Measurements from ENCODE around the gene LYPD3.
"Not testable (repeated sequence)": the region's sequence is repeated elsewhere in the genome, so short reads cannot be mapped to it uniquely, and the experiment has no call there.

LYPD3 gene

GRCh38 chr19:43461303-43461702 lies 4.1 kb downstream of the LYPD3 start:
- no peak for DNase-seq (ENCODE audit: low read depth in 2 of 2)

- DNase-seq (ENCODE audit: low read depth in 2 of 2), result no peak
These were observed 4.9 kb downstream of the LYPD3 start for GRCh38 chr19:43460362-43461016.

- no peak for DNase-seq (ENCODE audit: low read depth in 2 of 2)
These were observed 7.6 kb downstream of the LYPD3 start for GRCh38 chr19:43457809-43458208.

- DNase-seq (ENCODE audit: low read depth in 2 of 2), result no peak
These were observed 9.9 kb downstream of the LYPD3 start for GRCh38 chr19:43455321-43456113.

- DNase-seq (ENCODE audit: low read depth in 2 of 2), result no peak
These were observed 11.4 kb downstream of the LYPD3 start for GRCh38 chr19:43454031-43454430.

- DNase-seq (ENCODE audit: low read depth in 2 of 2), result no peak
These were observed 12.8 kb downstream of the LYPD3 start for GRCh38 chr19:43452582-43452981.

GRCh38 chr19:43450545-43450997 lies 14.8 kb downstream of the LYPD3 start:
- no peak for DNase-seq (ENCODE audit: low read depth in 2 of 2)

GRCh38 chr19:43447655-43448054 lies 17.8 kb downstream of the LYPD3 start:
- no peak for DNase-seq (ENCODE audit: low read depth in 2 of 2)

GRCh38 chr19:43446746-43447489 lies 18.5 kb downstream of the LYPD3 start:
- DNase-seq (ENCODE audit: low read depth in 2 of 2), result peak; percentile 59 to 62

GRCh38 chr19:43445426-43445825 lies 20.0 kb downstream of the LYPD3 start:
- no peak for DNase-seq (ENCODE audit: low read depth in 2 of 2)

GRCh38 chr19:43444531-43445287 lies 20.7 kb downstream of the LYPD3 start:
- DNase-seq (ENCODE audit: low read depth in 2 of 2), result no peak

GRCh38 chr19:43444091-43444490 lies 21.3 kb downstream of the LYPD3 start:
- not testable (repeated sequence) for DNase-seq (ENCODE audit: low read depth in 2 of 2)

GRCh38 chr19:43441716-43442115 lies 23.7 kb downstream of the LYPD3 start:
- DNase-seq (ENCODE audit: low read depth in 2 of 2), result no peak

GRCh38 chr19:43439709-43440063 lies 25.7 kb downstream of the LYPD3 start:
- DNase-seq (ENCODE audit: low read depth in 2 of 2), result no peak

- DNase-seq (ENCODE audit: low read depth in 2 of 2), result peak in 1 of 2 donors; percentile 11
These were observed 26.2 kb downstream of the LYPD3 start for GRCh38 chr19:43439032-43439708.

- no peak for DNase-seq (ENCODE audit: low read depth in 2 of 2)
These were observed 26.9 kb downstream of the LYPD3 start for GRCh38 chr19:43438291-43439031.

GRCh38 chr19:43437712-43438111 lies 27.7 kb downstream of the LYPD3 start:
- DNase-seq (ENCODE audit: low read depth in 2 of 2), result no peak

- not testable (repeated sequence) for DNase-seq (ENCODE audit: low read depth in 2 of 2)
These were observed 28.1 kb downstream of the LYPD3 start for GRCh38 chr19:43437284-43437683.

GRCh38 chr19:43435775-43436174 lies 29.6 kb downstream of the LYPD3 start:
- DNase-seq (ENCODE audit: low read depth in 2 of 2), result no peak

- no peak for DNase-seq (ENCODE audit: low read depth in 2 of 2)
These were observed 31.7 kb downstream of the LYPD3 start for GRCh38 chr19:43433689-43434088.

- no peak for DNase-seq (ENCODE audit: low read depth in 2 of 2)
These were observed 32.1 kb downstream of the LYPD3 start for GRCh38 chr19:43433358-43433673.

All from activated CD8-positive, alpha-beta memory T cell treated with anti-CD3 and anti-CD28 coated beads for 4 hours (primary cell).